Kidney tubule cell (primary cell): ENCODE results near the gene SYK.
A peak's percentile ranks its signal among the peaks of the same experiment; 100 is the strongest.

Experiments
- DNase-seq: peaks from one replicate; pipeline ENCODE4 v3.0.0-alpha.2; 2018; ENCODE audit warnings: low spot score

Gene SYK

DNA sequence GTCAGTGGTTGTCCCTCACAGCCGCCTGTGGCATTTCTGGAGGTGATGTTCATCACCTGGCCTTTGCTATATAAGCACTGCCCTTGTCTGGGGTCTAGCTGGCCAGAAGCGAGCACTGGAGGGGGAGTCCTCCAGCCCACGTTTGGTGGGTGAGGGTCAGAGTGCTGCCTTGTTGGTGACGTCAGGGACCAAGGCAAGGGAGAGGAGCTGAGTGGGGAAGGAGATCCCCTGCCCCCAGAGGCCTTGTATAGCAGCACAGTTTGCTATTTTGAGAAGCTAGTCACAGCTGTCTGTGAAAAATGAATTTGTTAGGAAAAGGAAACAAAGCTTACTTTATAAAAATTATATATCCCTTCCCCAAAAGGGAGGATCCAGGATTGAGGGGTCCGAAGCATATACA, 49.8 kb downstream of the SYK start:
- DNase-seq = no peak

DNA sequence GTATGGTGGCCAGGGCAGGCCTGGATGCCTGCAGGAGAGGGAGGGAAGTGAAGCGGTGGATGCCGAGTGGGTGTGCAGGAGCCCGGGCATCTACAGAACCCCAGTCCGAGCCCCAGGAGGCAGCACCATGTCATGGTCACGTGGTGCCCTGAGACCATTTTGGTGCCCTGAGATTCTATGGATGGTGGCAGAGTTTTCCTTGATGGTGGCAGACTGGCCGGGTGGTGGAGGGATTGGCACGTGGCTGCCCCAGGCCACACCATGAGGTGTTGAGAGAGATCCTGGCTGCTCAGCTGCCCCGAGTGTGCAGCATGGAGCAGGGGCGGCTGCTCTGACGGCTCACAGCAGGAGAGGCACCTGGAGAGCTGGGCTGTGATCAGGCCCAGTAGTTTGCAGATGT, 52.3 kb downstream of the SYK start:
- DNase-seq = no peak

DNA sequence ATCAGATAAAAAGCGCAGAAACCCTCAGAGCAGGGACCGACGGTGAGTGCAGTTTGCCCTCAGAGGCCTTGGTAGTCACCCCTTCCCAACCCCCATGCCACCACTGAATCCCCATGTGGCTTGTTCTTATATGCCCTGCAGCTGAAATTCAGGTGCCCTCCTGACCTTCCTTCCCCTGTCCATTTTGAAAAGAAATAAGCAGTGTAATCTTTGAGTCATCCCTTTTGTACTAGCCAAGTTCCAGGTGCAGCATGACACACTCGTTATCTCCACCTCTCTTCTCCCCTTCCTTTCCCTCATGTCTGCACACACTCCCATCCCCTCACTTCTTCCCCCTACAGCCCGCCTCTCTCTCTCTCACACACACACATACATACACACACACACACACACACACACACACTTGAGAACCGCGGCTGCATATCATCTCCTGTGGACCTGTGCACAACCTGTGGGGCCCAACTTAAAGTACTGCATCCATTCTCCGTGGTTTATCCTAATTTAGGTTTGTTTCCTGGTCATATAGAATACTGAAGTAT, 53.1 kb downstream of the SYK start:
- peak; percentile 6 for DNase-seq

DNA sequence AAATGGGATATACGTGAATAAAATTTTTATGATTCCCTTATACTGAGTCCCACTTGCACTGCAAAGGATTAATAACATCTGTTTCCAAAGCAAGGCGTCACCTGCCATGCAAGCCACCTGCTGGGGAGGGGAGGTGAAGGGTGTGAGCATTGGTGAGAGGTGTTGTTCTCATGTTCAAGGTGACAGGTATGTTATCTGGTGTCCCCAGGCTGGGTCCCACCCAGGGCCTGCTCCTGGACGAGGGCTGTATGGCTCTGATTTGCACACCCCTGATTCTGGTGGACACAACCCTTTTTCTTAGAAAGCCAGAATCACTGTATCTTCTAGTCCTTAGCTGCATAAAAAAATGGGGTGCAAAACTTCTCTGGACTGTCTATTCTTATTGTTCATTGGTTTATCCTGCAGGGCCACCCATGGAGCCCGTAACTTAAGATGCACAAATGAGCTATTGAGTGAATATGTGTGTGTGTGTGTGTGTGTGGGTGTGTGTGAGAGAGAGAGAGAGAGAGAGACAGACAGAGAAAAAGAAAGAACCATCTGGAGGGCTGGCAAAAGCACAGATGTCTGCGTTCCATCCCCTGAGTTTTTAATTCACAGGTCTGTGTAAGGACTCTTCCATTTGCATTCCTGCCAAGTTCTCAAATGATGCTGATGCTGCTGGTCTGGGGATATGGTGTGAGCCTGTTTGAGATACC, 53.7 kb downstream of the SYK start:
- no peak for DNase-seq

DNA sequence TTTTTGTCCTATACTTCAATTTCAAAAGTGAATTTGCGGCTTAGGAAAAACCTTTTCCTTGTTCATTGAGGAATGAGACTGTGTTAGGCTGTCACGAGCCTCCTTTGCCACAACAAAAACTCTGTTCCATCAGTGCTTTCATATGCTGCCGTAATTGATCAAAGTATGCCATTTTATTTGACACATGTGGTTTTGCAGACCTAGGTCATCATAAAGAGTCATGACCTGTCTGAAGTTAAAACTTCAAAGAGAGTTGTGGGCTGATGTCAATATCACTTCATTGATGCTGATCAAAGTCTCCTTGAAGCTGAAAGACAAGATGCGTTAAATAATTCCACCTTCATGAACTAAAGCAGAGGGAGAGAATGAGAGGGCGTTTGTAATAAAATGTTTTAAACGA, 55.5 kb downstream of the SYK start:
- DNase-seq = no peak

DNA sequence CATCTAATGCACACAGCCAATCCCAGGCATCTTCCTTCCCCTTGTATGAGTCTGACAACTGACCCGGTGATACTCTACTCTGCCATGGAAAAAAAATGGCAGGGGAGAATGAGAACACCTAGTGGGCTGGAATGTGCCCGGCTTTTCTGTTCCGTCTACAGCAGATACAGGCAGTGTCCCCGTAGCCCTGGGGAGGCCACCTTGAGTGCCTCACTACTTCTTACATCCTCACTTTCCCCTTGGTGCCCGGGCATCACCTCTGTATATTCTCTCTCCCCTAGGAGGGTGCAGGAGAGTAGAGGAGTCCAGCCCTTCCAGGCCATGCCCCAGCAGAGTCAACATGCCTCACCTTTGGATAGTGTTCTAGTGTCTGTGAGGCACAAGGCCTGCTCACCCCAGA, 56.2 kb downstream of the SYK start:
- no peak for DNase-seq

DNA sequence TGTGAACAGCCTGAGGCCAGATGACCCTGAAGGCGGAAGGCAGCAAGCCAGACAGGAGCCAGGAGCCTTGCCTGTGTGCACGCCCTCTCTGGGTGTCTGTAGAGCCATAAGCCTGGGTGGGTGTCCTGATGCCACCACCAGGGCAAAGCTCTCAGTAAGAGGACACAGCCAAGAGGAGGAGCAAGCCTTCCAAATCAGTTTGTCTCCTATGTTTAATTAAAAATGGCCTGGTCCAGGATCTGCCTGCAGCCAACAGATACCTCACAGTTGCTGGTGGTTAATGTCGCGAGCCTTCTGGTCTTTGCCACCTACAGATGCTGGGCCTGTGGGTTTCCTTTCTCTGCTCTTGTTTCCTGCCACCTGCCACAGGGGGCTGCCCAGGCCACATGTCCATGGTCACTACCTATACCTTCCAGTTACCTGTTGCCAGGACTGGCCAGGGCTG, 56.9 kb downstream of the SYK start:
- DNase-seq = no peak

DNA sequence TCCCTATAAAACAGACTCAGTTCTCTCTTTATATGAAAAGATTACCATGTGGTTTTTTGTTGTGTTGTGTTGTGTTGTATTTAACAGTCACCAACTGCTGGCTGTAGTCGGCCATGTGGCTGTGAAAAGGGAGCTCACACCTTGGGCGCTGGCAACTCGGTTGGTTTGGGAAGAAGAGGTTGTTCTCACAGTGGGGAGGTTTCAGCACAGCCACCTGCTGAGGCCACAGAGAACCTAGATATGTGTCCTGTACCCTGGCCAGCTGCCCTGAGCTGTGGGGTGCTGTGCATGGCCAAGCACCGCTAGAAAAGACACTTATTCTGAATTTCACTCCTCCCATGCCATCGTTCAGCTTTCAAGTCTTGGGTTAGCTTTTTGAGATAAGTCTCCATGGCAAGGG, 58.8 kb downstream of the SYK start:
- DNase-seq = no peak

DNA sequence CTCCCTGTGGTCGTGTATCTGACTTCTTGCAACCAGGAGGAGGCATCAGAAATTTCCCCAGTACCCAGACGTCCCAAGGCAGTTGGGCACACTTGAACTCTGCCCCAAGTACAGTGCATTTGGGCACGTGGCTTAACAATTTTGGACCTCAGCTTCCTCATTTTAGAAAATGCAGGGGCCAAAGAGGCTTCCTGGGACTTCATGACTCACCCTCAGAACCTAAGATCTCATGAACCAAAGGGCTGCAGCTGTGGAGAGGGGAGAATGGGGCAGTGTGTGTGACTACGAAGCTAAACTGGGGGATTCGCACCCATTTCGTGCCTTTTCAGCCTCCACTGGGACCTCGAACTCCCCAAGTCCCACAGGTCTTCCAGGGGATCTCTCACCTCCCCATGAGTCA, 59.2 kb downstream of the SYK start:
- DNase-seq = no peak

DNA sequence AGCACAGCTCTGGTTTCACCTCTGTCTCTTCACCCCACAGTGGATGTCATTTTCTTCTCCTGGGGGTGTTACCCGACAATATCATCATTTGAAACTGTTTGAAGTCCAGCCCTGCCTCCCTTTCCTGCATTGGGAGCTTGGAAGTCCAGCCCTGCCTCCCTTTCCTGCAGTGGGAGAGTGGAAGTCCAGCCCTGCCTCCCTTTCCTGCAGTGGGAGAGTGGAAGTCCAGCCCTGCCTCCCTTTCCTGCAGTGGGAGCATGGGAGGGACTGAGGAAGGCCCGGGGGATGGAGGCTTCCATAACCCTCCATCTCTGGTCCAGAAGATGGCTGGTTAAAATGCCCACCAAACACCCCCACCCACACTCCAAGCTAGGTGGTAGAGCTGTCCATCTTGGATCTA, 59.8 kb downstream of the SYK start:
- DNase-seq = no peak

DNA sequence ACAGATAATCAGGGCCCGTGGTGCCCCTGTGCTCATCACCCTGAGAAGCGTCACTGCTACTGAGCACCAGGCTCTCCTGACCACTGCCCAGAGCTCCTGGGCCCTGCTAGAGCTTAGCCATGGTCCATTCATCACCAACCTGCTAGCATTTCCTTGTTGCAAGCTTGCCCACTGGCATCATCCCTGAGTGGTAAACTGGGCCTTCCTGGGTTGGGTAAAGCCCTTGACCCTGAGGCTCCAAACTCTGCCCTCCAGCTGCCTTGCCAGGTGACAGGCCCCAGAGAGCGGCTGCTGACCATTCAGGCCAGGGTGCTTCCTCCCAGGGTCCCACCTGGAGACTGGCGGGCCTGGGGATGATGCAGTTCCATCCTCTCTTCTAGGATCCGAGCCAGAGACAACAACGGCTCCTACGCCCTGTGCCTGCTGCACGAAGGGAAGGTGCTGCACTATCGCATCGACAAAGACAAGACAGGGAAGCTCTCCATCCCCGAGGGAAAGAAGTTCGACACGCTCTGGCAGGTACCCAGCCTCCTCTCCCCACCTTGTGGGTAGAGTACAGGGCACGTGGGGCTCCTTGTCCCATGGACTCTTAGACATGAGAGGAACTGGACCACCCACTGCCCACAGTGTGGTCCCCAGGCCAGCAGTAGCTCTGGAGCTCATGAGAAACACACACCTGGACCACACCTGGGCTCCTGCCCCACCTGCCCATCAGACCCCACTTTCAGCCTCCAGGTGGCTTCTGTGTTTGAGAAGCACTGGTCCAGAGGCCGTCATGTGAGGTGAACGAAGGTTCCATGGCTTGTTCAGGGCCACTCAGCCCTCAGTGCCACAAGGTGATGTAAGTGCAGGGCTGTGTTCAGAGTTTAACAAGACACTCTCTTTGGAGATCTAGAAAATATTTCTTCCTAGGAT, 60.5 kb downstream of the SYK start:
- DNase-seq = no peak

DNA sequence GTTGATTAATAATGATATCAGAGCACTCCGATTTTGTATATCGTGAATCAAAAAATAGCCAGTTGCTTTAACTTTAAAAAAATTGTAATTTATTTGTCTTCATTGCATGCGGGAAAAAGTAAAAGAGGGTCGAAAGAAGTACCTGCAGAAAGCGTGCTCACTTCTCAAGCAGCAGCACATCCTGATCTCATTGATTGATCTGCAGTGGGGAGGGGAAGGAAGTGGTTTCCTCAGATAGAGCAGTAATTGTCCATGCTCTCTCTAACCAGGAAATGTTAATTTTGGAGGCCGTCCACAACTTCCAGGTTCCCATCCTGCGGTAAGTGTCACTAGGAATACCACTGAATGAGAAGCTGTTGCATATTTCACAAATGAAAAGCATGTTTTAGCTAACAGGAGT, 63.2 kb downstream of the SYK start:
- no peak for DNase-seq

DNA sequence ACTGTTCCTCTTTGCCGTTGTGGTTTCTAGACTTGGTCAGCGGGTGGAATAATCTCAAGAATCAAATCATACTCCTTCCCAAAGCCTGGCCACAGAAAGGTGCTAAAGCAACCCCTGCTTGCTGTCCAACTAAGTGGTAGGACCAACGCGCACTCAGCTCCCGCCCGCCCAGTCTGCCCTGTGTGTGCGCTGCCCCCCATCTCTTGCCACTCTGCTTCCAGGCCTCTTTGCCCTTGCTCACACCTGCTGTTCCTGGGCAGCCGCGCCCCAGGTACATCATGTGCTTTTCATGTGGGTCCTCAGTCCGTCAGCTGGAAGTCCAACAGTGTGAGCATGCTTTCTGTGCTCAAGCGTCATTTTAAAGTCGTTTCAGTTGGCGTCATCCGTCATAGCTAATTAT, 65.5 kb downstream of the SYK start:
- DNase-seq = no peak

DNA sequence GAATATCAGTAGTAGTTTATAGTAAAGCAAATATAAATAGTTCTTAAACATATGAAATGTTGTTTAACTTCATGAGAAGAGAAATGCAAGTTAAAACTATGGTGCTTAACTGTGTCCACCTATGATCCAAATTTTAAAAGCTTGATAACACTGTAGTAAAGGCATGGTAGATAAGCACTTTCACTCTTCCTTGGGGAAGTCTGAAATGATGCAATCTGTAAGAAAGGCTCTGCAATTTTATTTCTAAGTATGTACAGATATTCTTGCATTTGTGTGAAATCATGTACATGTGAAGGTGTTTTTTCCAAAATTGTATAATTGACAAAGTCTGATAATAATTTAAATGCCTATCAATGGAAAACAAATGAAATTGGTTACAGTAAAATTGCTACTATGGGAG, 66.9 kb downstream of the SYK start:
- no peak for DNase-seq

DNA sequence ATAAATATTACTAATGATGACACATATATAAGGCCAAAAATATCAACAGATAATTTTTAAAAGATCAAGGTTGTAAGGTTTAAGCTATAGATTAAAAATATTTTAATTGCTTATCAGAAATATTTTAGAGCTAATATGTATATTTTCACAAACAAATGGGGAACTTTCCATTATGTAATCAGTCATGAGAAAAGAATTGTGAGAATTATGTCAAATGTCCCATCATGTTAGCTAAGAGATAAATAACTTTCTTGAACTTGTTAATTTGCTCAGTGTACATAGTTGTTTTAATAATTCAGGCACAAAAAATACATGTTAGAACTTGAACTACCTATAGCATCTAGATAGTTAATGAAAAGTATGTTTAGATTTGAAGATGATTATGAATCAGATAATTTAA, 67.7 kb downstream of the SYK start:
- no peak for DNase-seq

DNA sequence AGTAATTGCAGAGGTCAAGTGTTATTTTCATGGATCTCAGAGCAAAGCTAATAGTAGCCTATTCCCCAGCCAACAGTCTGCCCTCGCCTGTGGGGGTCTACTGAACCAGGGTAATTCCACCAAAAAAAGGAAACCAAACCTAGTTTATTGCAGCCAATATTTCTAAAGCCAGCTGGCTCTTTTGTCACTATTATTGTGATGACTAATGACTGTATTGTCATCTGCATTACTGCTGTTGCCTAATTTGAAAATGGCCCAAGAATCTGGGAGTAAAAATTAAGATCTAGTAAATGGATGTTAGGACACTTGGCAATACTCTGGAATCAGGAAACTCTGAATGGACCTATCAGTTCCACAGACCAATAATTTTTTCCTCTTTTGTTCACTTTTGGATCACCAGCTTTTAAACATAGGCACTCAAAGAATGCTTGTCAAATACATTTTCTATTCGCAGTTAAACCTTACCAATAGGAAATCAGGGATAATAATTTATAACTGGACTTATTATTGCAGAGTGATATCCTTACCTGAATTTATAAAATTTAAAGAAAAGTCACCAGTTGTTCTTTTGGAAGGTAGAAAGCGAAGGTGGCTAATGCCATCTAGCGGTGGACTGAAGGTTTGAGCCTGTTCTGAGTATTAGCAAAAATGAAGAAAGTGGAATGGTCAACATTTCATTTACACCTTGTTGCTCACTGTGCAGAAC, 69.2 kb downstream of the SYK start:
- DNase-seq = peak; percentile 50

DNA sequence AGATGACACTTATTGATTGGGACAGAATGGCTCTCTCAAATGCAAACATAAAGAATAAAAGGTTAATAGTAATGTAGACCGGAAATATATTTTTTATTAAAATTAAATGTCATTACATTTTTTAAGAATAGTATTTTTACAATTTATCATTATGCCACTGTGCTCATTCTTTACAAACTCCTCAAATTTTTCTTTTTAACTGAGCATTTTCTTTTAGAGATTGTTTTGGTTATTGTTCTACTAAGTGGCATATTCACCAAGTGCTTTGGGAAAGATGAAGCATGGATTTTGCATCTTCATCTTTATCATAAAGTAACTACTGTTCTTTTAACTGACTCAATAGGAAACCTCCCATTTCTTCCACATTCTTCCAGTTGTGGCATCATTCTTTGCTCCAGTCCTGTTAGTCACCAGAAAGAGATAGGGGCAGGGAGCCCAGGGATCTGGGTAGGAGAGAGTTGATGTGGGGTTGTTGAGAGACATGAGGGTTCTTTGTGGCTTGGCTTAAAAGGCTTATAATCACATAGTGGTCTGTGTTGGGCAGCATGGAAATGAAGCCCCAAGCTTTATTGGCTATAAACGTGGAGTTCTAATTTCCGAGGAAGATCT, 69.8 kb downstream of the SYK start:
- no peak for DNase-seq

DNA sequence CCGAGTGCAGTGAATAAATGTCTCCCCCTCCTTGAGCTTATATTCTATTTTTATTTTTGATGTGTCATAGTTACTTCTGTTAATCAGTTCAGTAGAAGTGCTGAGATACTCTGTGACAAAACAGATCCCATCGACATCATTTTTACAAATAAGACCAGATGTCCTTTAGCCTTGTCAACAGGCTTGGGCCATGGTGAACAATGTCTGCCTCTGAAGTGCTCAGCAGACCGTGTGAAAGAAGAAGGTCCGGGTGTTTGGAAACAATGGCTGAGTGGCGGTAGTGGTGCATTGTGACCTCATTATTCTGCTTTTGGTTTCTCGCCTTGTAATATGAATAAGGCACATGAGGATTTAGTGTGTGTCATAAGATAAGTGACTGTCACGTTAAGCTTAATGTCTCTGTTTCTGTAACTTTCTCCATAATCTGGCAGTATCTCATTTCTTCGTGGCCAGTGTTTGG, 71.2 kb downstream of the SYK start:
- DNase-seq = no peak

DNA sequence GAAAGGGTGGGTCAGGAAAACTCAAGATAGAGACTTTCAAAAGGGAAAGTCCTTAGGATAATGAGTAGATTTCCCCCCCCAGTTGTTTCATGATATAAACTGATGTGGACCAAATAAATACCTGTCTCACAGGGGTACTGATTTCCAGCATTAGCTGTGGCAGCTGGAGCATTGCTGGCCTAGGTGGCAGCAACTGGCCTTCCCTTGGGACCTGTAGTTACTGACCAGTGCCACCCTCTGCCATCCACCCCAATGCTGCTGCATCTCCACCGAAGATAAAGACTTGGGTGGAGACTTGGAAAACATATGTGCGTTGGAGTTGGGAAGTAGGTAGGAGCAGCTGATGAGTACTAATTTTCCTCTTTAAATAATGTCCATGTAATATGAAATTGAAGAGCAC, 71.8 kb downstream of the SYK start:
- DNase-seq = no peak

DNA sequence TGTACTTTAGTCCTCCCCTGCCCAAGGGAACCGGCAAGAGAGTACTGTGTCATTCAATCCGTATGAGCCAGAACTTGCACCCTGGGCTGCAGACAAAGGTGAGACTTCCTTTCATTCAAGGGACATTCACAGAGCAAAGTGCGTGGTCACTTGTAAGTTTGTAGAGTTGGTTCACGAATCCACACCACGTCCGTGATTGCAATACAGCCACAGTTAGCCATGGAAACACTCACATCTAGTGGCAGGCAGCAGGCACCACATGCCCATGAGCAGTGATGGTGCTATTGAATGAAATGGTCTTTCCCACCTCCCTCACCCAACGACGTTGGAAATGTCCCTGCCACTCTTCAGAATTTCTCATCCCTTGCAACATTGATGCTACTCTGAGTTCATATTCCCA, 72.6 kb downstream of the SYK start:
- no peak for DNase-seq

DNA sequence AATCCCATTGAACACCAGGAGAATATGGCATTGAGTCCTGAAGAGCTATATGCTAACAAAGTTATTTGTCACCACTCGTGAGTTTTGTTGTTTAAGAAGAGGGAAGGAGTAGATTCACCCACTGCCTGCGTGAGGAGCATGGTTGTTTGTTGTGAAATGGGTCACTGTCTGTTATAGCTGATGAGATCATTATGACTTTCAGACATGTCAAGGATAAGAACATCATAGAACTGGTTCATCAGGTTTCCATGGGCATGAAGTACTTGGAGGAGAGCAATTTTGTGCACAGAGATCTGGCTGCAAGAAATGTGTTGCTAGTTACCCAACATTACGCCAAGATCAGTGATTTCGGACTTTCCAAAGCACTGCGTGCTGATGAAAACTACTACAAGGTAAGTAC, 76.9 kb downstream of the SYK start:
- no peak for DNase-seq

DNA sequence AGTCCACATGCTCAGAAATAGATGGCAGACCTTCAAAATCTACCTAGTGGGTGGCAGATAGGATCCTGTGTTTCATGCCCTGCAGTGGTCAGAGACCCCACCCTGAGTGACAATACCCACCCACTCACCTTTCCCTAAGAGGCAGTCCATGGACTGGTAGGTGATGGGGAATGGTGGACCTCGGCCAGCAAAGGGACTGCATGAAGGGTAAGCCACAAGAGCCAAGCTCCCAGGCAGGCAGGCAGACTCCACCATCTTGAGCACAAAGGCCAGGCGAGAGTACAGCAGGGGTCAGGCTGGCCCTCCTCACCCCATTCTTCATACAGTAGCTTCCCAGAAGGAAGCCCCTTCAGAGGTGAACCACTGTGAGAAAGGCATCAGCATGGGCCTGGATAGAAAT, 78.4 kb downstream of the SYK start:
- no peak for DNase-seq
